ENCODE measurements around the gene SMIM38. TPM values are rescaled to one million over a fixed set of nuclear protein-coding genes. Genes with fewer than 3 reads are reported as not detected.

SMIM38 gene
- total and polyA plus RNA-seq, 10 donors: 0.02 to 2.0 (median 0.93) TPM

DNA sequence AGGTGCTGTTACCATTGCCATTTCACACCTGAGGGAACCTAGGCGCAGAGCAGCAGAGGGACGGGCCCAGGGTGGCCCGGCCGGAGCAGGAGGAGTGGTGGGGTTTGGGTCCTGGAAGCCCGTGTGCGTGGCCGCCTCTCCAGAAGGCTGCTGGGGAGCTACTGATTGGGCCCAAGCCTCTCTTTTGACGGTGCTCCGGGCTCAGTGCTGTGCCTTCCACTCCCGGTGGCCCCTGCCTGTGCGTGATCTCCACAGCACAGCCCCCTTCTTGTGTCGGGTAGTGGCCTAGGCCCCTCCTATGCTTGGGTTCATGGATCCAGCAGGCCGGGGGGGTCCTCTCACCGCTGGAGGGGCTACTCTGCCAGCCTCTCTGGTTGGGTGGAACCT, 41.0 kb downstream of the SMIM38 start:
- Histone ChIP-seq H3K27me3 (replicated peaks in 1 of 7) (peaks cover 0 to 8% (median 0%) of the 10 kb centered on the region in 7 donors), H3K36me3 (no peaks in the 10 kb centered on the region), H3K4me1 (peaks cover 0 to 8% (median 2%) of the 10 kb centered on the region in 6 donors), H3K4me3 (no peak overlapping the region), H3K27ac (no peak overlapping the region), H3K9me3 (no peaks in the 10 kb centered on the region)
- intact Hi-C loops (cut with DNase I; ENCODE audit: low total_unique reads): no loop called here
- WGBS, 5 donors: 93 to 96% (median 94%) methylated on average over 13 to 14 of the region's 14 CpGs
- no peak for DNase-seq
- no peak for TF ChIP-seq POLR2AphosphoS5 (IDR thresholded peaks at IDR 0.05)
- TF ChIP-seq, protein P1, sequence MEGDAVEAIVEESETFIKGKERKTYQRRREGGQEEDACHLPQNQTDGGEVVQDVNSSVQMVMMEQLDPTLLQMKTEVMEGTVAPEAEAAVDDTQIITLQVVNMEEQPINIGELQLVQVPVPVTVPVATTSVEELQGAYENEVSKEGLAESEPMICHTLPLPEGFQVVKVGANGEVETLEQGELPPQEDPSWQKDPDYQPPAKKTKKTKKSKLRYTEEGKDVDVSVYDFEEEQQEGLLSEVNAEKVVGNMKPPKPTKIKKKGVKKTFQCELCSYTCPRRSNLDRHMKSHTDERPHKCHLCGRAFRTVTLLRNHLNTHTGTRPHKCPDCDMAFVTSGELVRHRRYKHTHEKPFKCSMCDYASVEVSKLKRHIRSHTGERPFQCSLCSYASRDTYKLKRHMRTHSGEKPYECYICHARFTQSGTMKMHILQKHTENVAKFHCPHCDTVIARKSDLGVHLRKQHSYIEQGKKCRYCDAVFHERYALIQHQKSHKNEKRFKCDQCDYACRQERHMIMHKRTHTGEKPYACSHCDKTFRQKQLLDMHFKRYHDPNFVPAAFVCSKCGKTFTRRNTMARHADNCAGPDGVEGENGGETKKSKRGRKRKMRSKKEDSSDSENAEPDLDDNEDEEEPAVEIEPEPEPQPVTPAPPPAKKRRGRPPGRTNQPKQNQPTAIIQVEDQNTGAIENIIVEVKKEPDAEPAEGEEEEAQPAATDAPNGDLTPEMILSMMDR (IDR thresholded peaks at IDR 0.05 in 8 of 11, conservative IDR thresholded peaks at IDR 0.05 in 3 of 11): no peak
- no peak for TF ChIP-seq POLR2A (IDR thresholded peaks at IDR 0.05)

DNA sequence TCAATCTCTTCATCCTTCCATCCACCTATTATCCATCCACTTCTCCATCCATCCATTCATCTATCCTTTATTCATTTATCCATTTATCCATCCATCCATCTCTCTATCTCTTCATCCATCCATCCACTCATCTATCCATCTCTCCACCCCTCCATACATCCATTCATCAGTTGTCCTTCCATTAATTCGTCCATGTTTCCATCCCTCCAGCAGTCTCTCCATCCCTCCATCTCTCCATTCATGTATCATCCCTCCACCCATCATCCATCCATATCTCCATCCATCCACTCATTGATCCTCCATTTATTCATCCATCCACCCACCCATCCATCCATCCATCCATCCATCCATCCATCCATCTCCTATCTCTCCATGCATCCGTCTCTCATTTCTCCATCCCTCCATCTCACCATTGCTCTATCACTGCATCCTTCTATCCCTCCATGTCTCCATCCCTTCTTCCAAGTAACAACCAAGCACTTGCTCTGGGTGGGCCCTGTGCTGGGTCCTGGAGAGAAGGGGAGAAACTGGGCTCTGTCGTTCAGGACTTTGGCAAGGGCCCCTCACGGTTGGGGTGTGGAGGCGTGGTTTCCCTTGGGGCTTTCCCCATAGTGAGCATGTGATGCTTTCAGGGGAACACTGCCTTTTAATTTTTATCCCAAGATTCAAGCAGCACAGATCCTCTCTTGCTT, 43.3 kb downstream of the SMIM38 start:
- TF ChIP-seq POLR2AphosphoS5 (IDR thresholded peaks at IDR 0.05): no peak
- TF ChIP-seq, protein P1 (IDR thresholded peaks at IDR 0.05 in 8 of 11, conservative IDR thresholded peaks at IDR 0.05 in 3 of 11): no peak
- no peak for TF ChIP-seq POLR2A (IDR thresholded peaks at IDR 0.05)
- Histone ChIP-seq H3K4me1 (no peaks in the 10 kb centered on the region), H3K36me3 (no peaks in the 10 kb centered on the region), H3K27me3 (replicated peaks in 1 of 7) (peaks cover 0 to 12% (median 0%) of the 10 kb centered on the region in 7 donors), H3K27ac (no peak overlapping the region), H3K9me3 (no peaks in the 10 kb centered on the region), H3K4me3 (no peak overlapping the region)
- intact Hi-C loops (cut with DNase I; ENCODE audit: low total_unique reads): no loop called here
- 55 to 65% (median 58%) methylated on average over 5 of the region's 5 CpGs for WGBS, 5 donors
- DNase-seq: peak; percentile 27

DNA sequence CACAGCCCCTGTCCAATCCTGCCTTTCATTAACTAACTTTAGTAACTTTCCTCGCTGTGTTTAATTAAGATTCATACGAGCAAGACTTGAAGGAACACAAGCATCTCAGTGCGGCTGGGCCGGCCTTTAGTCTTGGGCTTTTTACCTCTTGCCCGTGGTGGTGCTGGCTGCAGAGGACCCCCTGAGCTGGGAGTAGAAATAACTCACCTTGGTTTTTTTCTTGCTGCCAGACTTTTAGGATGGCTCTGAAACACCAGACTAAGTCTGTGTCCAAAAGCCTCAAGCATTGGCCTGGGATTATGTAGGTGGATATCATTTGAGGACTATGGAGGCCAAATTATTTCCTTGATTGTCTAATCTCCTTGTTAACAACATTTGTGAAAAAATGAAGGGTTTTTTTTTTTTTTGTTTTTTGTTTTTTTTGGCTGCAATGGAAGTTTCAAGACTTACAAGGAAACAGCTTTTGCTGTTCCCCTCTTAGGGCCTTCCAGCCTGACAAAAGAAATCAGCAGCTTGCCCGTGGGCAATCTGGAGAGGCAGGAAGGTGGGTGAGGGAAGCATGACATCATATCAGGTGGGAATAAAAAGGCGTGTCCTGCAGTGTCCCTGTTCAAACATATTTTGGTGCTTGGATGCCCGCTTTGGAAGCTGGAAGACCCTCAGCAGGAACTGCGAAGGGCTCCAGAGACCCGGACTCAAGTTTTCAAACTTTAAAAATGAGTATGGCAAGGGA, 44.0 kb downstream of the SMIM38 start:
- TF ChIP-seq POLR2AphosphoS5 (IDR thresholded peaks at IDR 0.05) (no peak), POLR2A (IDR thresholded peaks at IDR 0.05) (no peak)
- TF ChIP-seq, protein P1 (IDR thresholded peaks at IDR 0.05 in 8 of 11, conservative IDR thresholded peaks at IDR 0.05 in 3 of 11): no peak

More for the DNA sequence above, 44.0 kb downstream of the SMIM38 start:
- Histone ChIP-seq H3K36me3 (no peaks in the 10 kb centered on the region), H3K27me3 (replicated peaks in 1 of 7) (peaks cover 0 to 12% (median 0%) of the 10 kb centered on the region in 7 donors), H3K4me1 (no peaks in the 10 kb centered on the region), H3K4me3 (no peak overlapping the region), H3K9me3 (no peaks in the 10 kb centered on the region), H3K27ac (no peak overlapping the region)
- no peak for DNase-seq
- intact Hi-C loops (cut with DNase I; ENCODE audit: low total_unique reads): no loop called here
- 81 to 88% (median 85%) methylated on average over 10 of the region's 10 CpGs for WGBS, 5 donors

All from spleen (tissue), 11 donors.